HEK293 (cell line): Measurements from ENCODE around the gene DDX46.

Experiments used
- KLF8 ChIP-seq: fragments of 450-650 bp; formaldehyde crosslinking; IDR thresholded peaks from 2 replicates; pipeline ENCODE4 v1.5.1; 2016; ENCODE audit warnings: missing biosample characterization, missing genetic modification characterization
- MYNN ChIP-seq: fragments of 450-650 bp; formaldehyde crosslinking; IDR thresholded peaks from 2 replicates; pipeline ENCODE4 v1.5.1; 2016; ENCODE audit warnings: missing biosample characterization, missing genetic modification characterization, borderline replicate concordance
- MZF1 ChIP-seq: fragments of 450-650 bp; formaldehyde crosslinking; IDR thresholded peaks from 2 replicates; pipeline ENCODE4 v1.5.1; 2017; ENCODE audit warnings: missing biosample characterization, missing genetic modification characterization, borderline replicate concordance
- RBAK ChIP-seq: fragments of 450-650 bp; formaldehyde crosslinking; IDR thresholded peaks from 2 replicates; pipeline ENCODE4 v1.5.1; 2016; ENCODE audit warnings: missing biosample characterization, missing genetic modification characterization
- REST ChIP-seq: fragments of 450-650 bp; formaldehyde crosslinking; IDR thresholded peaks from 2 replicates; pipeline ENCODE4 v1.5.1; 2016; ENCODE audit warnings: missing biosample characterization, missing genetic modification characterization
- ZBTB1 ChIP-seq: fragments of 450-650 bp; formaldehyde crosslinking; IDR thresholded peaks from 2 replicates; pipeline ENCODE4 v1.5.1; 2016; ENCODE audit warnings: missing biosample characterization, missing genetic modification characterization
- ZEB2 ChIP-seq: fragments of 450-650 bp; formaldehyde crosslinking; IDR thresholded peaks from 2 replicates; pipeline ENCODE4 v1.5.1; 2016; ENCODE audit warnings: missing biosample characterization, missing genetic modification characterization
- ZNF112 ChIP-seq: fragments of 450-650 bp; formaldehyde crosslinking; IDR thresholded peaks from 2 replicates; pipeline ENCODE4 v1.5.0; 2017; ENCODE audit warnings: missing biosample characterization, missing genetic modification characterization
- ZNF155 ChIP-seq: fragments of 450-650 bp; formaldehyde crosslinking; IDR thresholded peaks from 2 replicates; pipeline ENCODE4 v1.5.1; 2016; ENCODE audit warnings: missing biosample characterization, missing genetic modification characterization
- ZNF174 ChIP-seq: fragments of 450-650 bp; formaldehyde crosslinking; IDR thresholded peaks from 2 replicates; pipeline ENCODE4 v1.5.0; 2017; ENCODE audit warnings: missing biosample characterization, mild to moderate bottlenecking, missing genetic modification characterization
- ZNF221 ChIP-seq: fragments of 450-650 bp; formaldehyde crosslinking; IDR thresholded peaks from 2 replicates; pipeline ENCODE4 v1.5.1; 2017; ENCODE audit warnings: missing biosample characterization, missing genetic modification characterization, borderline replicate concordance
- ZNF354C ChIP-seq: fragments of 450-650 bp; formaldehyde crosslinking; IDR thresholded peaks from 2 replicates; pipeline ENCODE4 v1.5.1; 2016; ENCODE audit warnings: missing biosample characterization, missing genetic modification characterization, low read depth, borderline replicate concordance
- ZNF366 ChIP-seq: fragments of 450-650 bp; formaldehyde crosslinking; conservative IDR thresholded peaks from 2 replicates; pipeline ENCODE4 v1.5.1; 2016; ENCODE audit warnings: missing biosample characterization, missing genetic modification characterization
- ZNF600 ChIP-seq: fragments of 450-650 bp; formaldehyde crosslinking; IDR thresholded peaks from 2 replicates; pipeline ENCODE4 v1.5.1; 2016; ENCODE audit warnings: missing biosample characterization, missing genetic modification characterization
- ZNF654 ChIP-seq: fragments of 450-650 bp; formaldehyde crosslinking; IDR thresholded peaks from 2 replicates; pipeline ENCODE4 v1.5.1; 2016; ENCODE audit warnings: low read depth, missing biosample characterization, missing genetic modification characterization
- ZNF670 ChIP-seq: fragments of 450-650 bp; formaldehyde crosslinking; IDR thresholded peaks from 2 replicates; pipeline ENCODE4 v1.5.1; 2016; ENCODE audit warnings: missing biosample characterization, missing genetic modification characterization, low read depth
- ZSCAN23 ChIP-seq: fragments of 450-650 bp; formaldehyde crosslinking; IDR thresholded peaks from 2 replicates; pipeline ENCODE4 v1.5.1; 2016; ENCODE audit warnings: missing biosample characterization, missing genetic modification characterization
- TF ChIP-seq, protein P1 (sequence below): fragments of 450-650 bp; formaldehyde crosslinking; IDR thresholded peaks from 2 replicates; pipeline ENCODE4 v1.5.1; 2016; ENCODE audit warnings: missing biosample characterization, missing genetic modification characterization, borderline replicate concordance
- TF ChIP-seq, protein P2 (sequence below): fragments of 450-650 bp; formaldehyde crosslinking; IDR thresholded peaks from 2 replicates; pipeline ENCODE4 v1.5.1; 2016; ENCODE audit warnings: missing biosample characterization, missing genetic modification characterization, low read depth
- TF ChIP-seq, protein P3 (sequence below): fragments of 450-650 bp; formaldehyde crosslinking; IDR thresholded peaks from 2 replicates; pipeline ENCODE4 v1.5.1; 2016; ENCODE audit warnings: missing biosample characterization, missing genetic modification characterization
- TF ChIP-seq, protein P4 (sequence below): fragments of 450-650 bp; formaldehyde crosslinking; IDR thresholded peaks from 2 replicates; pipeline ENCODE4 v1.5.1; 2016; ENCODE audit warnings: missing biosample characterization, missing genetic modification characterization
- TF ChIP-seq, protein P5 (sequence below): fragments of 450-650 bp; formaldehyde crosslinking; IDR thresholded peaks from 2 replicates; pipeline ENCODE4; 2016; ENCODE audit warnings: missing biosample characterization, missing genetic modification characterization

DDX46 gene

DNA sequence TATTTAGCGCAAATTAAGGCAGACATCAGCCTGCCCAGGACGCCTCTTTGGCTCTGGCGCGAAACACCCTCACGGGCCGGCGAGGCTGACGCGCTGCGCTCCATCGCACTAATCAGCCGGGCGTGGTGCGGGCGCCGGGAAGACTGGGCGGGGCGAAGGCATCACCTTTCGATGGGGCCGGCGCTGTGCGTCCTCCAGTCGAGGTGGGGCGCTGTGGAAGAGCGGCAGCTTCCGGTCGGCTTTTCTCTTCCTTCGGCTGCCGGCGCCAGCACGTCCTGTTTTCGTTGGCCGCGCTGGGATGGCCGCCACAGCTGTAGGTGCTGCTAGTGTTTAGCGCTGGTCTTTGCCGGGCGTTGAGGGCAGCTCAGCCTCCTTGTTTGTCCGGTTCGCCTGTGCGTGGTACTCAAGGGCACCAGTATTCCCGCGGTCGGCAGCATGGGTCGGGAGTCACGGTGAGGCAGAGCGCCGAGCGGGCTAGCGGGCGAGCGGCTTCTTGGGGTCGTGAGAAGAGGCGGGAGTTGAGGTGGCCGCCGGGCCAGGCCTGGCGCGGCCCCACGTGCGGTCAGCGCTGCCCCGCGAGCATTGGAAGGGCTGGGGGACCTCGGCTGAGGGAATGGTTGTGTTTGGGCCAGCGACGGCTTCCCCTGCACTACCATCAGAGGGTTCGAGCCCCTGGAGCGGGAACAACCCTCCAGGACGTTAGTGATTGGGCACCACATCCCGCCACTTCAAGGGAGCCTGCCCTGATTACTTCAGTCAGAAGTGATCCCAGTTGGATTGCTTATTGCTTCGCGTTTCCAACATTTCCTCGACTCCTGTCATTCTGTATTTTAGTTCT lies at the start of gene DDX46 (continued):
- TF ChIP-seq REST (tag by site-specific recombination) (peak; percentile 31; the same call in 1 of the 2 replicates), MYNN (0 out of 2 replicates have a peak, but pooled peaks have one; percentile 36), RBAK (tag by site-specific recombination) (no peak), ZBTB1 (tag by site-specific recombination) (no peak), ZNF654 (no peak), ZSCAN23 (tag by site-specific recombination) (peak; percentile 30; the same call in 1 of the 2 replicates), ZNF174 (tag by site-specific recombination) (no peak), ZNF112 (tag by site-specific recombination) (no peak), ZNF221 (no peak), MZF1 (no peak), ZEB2 (tag by site-specific recombination) (peak; percentile 81; the same call in 1 of the 2 replicates), ZNF600 (tag by site-specific recombination) (peak; percentile 91), ZNF354C (tag by site-specific recombination) (no peak), ZNF366 (tag by site-specific recombination) (peak; percentile 75), ZNF670 (tag by site-specific recombination) (no peak), ZNF155 (tag by site-specific recombination) (no peak), KLF8 (tag by site-specific recombination) (peak; percentile 92; the same call in 1 of the 2 replicates)
- TF ChIP-seq, protein P1, sequence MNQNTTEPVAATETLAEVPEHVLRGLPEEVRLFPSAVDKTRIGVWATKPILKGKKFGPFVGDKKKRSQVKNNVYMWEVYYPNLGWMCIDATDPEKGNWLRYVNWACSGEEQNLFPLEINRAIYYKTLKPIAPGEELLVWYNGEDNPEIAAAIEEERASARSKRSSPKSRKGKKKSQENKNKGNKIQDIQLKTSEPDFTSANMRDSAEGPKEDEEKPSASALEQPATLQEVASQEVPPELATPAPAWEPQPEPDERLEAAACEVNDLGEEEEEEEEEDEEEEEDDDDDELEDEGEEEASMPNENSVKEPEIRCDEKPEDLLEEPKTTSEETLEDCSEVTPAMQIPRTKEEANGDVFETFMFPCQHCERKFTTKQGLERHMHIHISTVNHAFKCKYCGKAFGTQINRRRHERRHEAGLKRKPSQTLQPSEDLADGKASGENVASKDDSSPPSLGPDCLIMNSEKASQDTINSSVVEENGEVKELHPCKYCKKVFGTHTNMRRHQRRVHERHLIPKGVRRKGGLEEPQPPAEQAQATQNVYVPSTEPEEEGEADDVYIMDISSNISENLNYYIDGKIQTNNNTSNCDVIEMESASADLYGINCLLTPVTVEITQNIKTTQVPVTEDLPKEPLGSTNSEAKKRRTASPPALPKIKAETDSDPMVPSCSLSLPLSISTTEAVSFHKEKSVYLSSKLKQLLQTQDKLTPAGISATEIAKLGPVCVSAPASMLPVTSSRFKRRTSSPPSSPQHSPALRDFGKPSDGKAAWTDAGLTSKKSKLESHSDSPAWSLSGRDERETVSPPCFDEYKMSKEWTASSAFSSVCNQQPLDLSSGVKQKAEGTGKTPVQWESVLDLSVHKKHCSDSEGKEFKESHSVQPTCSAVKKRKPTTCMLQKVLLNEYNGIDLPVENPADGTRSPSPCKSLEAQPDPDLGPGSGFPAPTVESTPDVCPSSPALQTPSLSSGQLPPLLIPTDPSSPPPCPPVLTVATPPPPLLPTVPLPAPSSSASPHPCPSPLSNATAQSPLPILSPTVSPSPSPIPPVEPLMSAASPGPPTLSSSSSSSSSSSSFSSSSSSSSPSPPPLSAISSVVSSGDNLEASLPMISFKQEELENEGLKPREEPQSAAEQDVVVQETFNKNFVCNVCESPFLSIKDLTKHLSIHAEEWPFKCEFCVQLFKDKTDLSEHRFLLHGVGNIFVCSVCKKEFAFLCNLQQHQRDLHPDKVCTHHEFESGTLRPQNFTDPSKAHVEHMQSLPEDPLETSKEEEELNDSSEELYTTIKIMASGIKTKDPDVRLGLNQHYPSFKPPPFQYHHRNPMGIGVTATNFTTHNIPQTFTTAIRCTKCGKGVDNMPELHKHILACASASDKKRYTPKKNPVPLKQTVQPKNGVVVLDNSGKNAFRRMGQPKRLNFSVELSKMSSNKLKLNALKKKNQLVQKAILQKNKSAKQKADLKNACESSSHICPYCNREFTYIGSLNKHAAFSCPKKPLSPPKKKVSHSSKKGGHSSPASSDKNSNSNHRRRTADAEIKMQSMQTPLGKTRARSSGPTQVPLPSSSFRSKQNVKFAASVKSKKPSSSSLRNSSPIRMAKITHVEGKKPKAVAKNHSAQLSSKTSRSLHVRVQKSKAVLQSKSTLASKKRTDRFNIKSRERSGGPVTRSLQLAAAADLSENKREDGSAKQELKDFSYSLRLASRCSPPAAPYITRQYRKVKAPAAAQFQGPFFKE (tag by site-specific recombination), result no peak
- TF ChIP-seq, protein P2, sequence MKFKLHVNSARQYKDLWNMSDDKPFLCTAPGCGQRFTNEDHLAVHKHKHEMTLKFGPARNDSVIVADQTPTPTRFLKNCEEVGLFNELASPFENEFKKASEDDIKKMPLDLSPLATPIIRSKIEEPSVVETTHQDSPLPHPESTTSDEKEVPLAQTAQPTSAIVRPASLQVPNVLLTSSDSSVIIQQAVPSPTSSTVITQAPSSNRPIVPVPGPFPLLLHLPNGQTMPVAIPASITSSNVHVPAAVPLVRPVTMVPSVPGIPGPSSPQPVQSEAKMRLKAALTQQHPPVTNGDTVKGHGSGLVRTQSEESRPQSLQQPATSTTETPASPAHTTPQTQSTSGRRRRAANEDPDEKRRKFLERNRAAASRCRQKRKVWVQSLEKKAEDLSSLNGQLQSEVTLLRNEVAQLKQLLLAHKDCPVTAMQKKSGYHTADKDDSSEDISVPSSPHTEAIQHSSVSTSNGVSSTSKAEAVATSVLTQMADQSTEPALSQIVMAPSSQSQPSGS (tag by site-specific recombination), result no peak
- TF ChIP-seq, protein P3, sequence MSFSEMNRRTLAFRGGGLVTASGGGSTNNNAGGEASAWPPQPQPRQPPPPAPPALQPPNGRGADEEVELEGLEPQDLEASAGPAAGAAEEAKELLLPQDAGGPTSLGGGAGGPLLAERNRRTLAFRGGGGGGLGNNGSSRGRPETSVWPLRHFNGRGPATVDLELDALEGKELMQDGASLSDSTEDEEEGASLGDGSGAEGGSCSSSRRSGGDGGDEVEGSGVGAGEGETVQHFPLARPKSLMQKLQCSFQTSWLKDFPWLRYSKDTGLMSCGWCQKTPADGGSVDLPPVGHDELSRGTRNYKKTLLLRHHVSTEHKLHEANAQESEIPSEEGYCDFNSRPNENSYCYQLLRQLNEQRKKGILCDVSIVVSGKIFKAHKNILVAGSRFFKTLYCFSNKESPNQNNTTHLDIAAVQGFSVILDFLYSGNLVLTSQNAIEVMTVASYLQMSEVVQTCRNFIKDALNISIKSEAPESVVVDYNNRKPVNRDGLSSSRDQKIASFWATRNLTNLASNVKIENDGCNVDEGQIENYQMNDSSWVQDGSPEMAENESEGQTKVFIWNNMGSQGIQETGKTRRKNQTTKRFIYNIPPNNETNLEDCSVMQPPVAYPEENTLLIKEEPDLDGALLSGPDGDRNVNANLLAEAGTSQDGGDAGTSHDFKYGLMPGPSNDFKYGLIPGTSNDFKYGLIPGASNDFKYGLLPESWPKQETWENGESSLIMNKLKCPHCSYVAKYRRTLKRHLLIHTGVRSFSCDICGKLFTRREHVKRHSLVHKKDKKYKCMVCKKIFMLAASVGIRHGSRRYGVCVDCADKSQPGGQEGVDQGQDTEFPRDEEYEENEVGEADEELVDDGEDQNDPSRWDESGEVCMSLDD (tag by site-specific recombination), result no peak; the same call in 1 of the 2 replicates
- TF ChIP-seq, protein P4, sequence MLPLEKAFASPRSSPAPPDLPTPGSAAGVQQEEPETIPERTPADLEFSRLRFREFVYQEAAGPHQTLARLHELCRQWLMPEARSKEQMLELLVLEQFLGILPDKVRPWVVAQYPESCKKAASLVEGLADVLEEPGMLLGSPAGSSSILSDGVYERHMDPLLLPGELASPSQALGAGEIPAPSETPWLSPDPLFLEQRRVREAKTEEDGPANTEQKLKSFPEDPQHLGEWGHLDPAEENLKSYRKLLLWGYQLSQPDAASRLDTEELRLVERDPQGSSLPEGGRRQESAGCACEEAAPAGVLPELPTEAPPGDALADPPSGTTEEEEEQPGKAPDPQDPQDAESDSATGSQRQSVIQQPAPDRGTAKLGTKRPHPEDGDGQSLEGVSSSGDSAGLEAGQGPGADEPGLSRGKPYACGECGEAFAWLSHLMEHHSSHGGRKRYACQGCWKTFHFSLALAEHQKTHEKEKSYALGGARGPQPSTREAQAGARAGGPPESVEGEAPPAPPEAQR (tag by site-specific recombination), result no peak
- TF ChIP-seq, protein P5, sequence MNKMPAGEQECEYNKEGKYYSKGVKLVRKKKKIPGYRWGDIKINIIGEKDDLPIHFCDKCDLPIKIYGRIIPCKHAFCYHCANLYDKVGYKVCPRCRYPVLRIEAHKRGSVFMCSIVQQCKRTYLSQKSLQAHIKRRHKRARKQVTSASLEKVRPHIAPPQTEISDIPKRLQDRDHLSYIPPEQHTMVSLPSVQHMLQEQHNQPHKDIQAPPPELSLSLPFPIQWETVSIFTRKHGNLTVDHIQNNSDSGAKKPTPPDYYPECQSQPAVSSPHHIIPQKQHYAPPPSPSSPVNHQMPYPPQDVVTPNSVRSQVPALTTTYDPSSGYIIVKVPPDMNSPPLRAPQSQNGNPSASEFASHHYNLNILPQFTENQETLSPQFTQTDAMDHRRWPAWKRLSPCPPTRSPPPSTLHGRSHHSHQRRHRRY (tag by site-specific recombination), result no peak
